A673 (cell line): ENCODE results near the gene MEGF11. TPM values are rescaled to one million over a fixed set of nuclear protein-coding genes. Genes with fewer than 3 reads are reported as not detected.

Experiments used
- BruUV-seq: library from RNA; stranded (reverse); fragments of 400-500 nt; replicated peaks from 2 replicates; lab custom pipeline; 2021; lab: Mats Ljungman, UMichigan
- CTCF ChIA-PET: fragments of 300-600 bp; sonication (Branson Sonifier 250); formaldehyde crosslinking; loops from one replicate; lab custom pipeline; 2022; ENCODE audit warnings: antibody characterized with exemption; lab: Charles Lee
- POLR2A ChIA-PET: fragments of 300-600 bp; sonication (Branson Sonifier 250); formaldehyde crosslinking; loops from one replicate; lab custom pipeline; 2022; ENCODE audit warnings: antibody characterized with exemption; ENCODE audit not compliant: low non-redundant PET; lab: Charles Lee
- DNase-seq: peaks from one replicate; pipeline ENCODE4 v3.0.0-alpha.2; 2015; ENCODE audit warnings: low spot score
- H3K27ac ChIP-seq: fragments of 200-600 bp; sonication (generic); 2 replicates; pipeline ENCODE4 v1.5.1; 2016; ENCODE audit warnings: mixed run types, low read depth, mild to moderate bottlenecking, mixed read lengths, antibody characterized with exemption, low read length; ENCODE audit not compliant: poor library complexity, severe bottlenecking
- H3K27me3 ChIP-seq: fragments of 200-600 bp; sonication (generic); replicated peaks from 2 replicates; pipeline ENCODE4 v1.6.1; 2017; ENCODE audit warnings: mixed run types, low read depth, mild to moderate bottlenecking, mixed read lengths, antibody characterized with exemption, low read length; ENCODE audit not compliant: insufficient read depth, poor library complexity
- H3K36me3 ChIP-seq: fragments of 200-600 bp; sonication (generic); 2 replicates; pipeline ENCODE4 v1.6.1; 2016; ENCODE audit warnings: mixed run types, mild to moderate bottlenecking, mixed read lengths, antibody characterized with exemption, low read length; ENCODE audit not compliant: insufficient read depth, poor library complexity, severe bottlenecking
- H3K4me1 ChIP-seq: fragments of 200-600 bp; sonication (generic); 2 replicates; pipeline ENCODE4 v1.6.1; 2017; ENCODE audit warnings: mixed run types, mild to moderate bottlenecking, mixed read lengths, antibody characterized with exemption, low read length; ENCODE audit not compliant: insufficient read depth, poor library complexity, severe bottlenecking
- H3K4me3 ChIP-seq: fragments of 200-600 bp; sonication (generic); 2 replicates; pipeline ENCODE4 v1.5.1; 2016; ENCODE audit warnings: low read depth, mixed run types, mild to moderate bottlenecking, mixed read lengths, low read length; ENCODE audit not compliant: poor library complexity, severe bottlenecking
- H3K9me3 ChIP-seq: fragments of 200-600 bp; sonication (generic); 2 replicates; pipeline ENCODE4 v1.6.1; 2016; ENCODE audit warnings: mixed run types, low read depth, mild to moderate bottlenecking, mixed read lengths, antibody characterized with exemption, low read length; ENCODE audit not compliant: poor library complexity, severe bottlenecking
- CTCF ChIP-seq: fragments of 300-800, 200-600 bp; sonication (generic); conservative IDR thresholded peaks from 2 replicates; pipeline ENCODE4 v1.5.1; 2017; ENCODE audit warnings: low read depth, mild to moderate bottlenecking, antibody characterized with exemption, low read length, moderate library complexity, mixed read lengths
- EZH2 ChIP-seq: fragments of 200-600 bp; sonication (generic); IDR thresholded peaks from 2 replicates; pipeline ENCODE4 v1.6.1; 2017; ENCODE audit warnings: borderline replicate concordance, low read depth, mild to moderate bottlenecking, mixed read lengths, antibody characterized with exemption, low read length; ENCODE audit not compliant: poor library complexity, severe bottlenecking
- intact Hi-C: fragments of 100-400 bp; cut with micrococcal nuclease; formaldehyde crosslinking; loops from one replicate; pipeline ENCODE4 v1.10.0; 2022; ENCODE audit not compliant: unreplicated experiment
- total RNA-seq: library from RNA; stranded (reverse); gene quantifications from 2 replicates; pipeline ENCODE4 v1.2.3, GENCODE V29; 2021

Gene MEGF11
- total RNA-seq, 1 experiment from 2014 or later: 0.43 TPM

GRCh38 chr15:66167854-66168253, 85.7 kb downstream of the MEGF11 start:
- Histone ChIP-seq H3K36me3 (no peaks in the 10 kb centered on the region), H3K9me3 (no peaks in the 10 kb centered on the region), H3K4me3 (no peak overlapping the region), H3K27ac (no peak overlapping the region), H3K4me1 (no peaks in the 10 kb centered on the region), H3K27me3 (no peaks in the 10 kb centered on the region)
- POLR2A ChIA-PET: no interaction called here
- intact Hi-C loops: no loop called here
- no peak for DNase-seq
- no peak for TF ChIP-seq EZH2
- TF ChIP-seq CTCF: no peak
- CTCF ChIA-PET: no interaction called here
- no TSS peak for BruUV-seq

- no peak overlapping the region for H3K27ac ChIP-seq
- no peak for DNase-seq
- H3K4me1 ChIP-seq: no peaks in the 10 kb centered on the region
- CTCF ChIA-PET: no interaction called here
- H3K36me3 ChIP-seq: no peaks in the 10 kb centered on the region
- POLR2A ChIA-PET: no interaction called here
- H3K9me3 ChIP-seq: no peaks in the 10 kb centered on the region
- no peak for TF ChIP-seq EZH2
- TF ChIP-seq CTCF: no peak
- no peak overlapping the region for H3K4me3 ChIP-seq
- no TSS peak for BruUV-seq
- H3K27me3 ChIP-seq: no peaks in the 10 kb centered on the region
- intact Hi-C loops: no loop called here
These were observed 87.7 kb downstream of the MEGF11 start for GRCh38 chr15:66165856-66166255.

- intact Hi-C loops: no loop called here
- BruUV-seq: no TSS peak
- DNase-seq: no peak
- CTCF ChIA-PET: no interaction called here
- TF ChIP-seq EZH2 (no peak), CTCF (no peak)
- Histone ChIP-seq H3K4me1 (no peaks in the 10 kb centered on the region), H3K9me3 (no peaks in the 10 kb centered on the region), H3K36me3 (no peaks in the 10 kb centered on the region), H3K27ac (no peak overlapping the region), H3K4me3 (no peak overlapping the region), H3K27me3 (no peaks in the 10 kb centered on the region)
- POLR2A ChIA-PET: no interaction called here
These were observed 88.8 kb downstream of the MEGF11 start for GRCh38 chr15:66164788-66165187.
